Endothelial cell of umbilical vein (primary cell): ENCODE data around the gene MEN1.

Experiments used
- GATA2 ChIP-seq: IDR thresholded peaks from 2 replicates; pipeline ENCODE4 v1.7.0; 2011; ENCODE audit warnings: low read depth, mild to moderate bottlenecking, moderate library complexity, mixed read lengths, low read length; ENCODE audit not compliant: insufficient read length, insufficient read depth
- JUN ChIP-seq: IDR thresholded peaks from 2 replicates; pipeline ENCODE4 v1.6.1; 2011; ENCODE audit warnings: borderline replicate concordance, low read depth; ENCODE audit not compliant: insufficient read length, insufficient read depth
- MYC ChIP-seq: IDR thresholded peaks from one replicate; pipeline ENCODE4 v1.6.1; 2011; ENCODE audit warnings: mild to moderate bottlenecking, low read depth, low read length
- TF ChIP-seq, protein P1 (sequence below), 2 donors: IDR thresholded peaks; 1 replicate in 1 of 2; 2 replicates in 1 of 2; pipeline ENCODE4 v1.5.1; 2011; ENCODE audit warnings: low read length in 2 of 2, mild to moderate bottlenecking in 2 of 2, moderate library complexity in 2 of 2, control low read depth in 1 of 2, inconsistent platforms in 1 of 2, low read depth in 1 of 2; ENCODE audit not compliant: insufficient read depth in 1 of 2; ENCODE audit errors: extremely low read depth in 1 of 2
- TF ChIP-seq, protein P2 (sequence below): IDR thresholded peaks from 2 replicates; pipeline ENCODE4 v1.6.1; 2011; ENCODE audit not compliant: insufficient read depth, insufficient read length

DNA sequence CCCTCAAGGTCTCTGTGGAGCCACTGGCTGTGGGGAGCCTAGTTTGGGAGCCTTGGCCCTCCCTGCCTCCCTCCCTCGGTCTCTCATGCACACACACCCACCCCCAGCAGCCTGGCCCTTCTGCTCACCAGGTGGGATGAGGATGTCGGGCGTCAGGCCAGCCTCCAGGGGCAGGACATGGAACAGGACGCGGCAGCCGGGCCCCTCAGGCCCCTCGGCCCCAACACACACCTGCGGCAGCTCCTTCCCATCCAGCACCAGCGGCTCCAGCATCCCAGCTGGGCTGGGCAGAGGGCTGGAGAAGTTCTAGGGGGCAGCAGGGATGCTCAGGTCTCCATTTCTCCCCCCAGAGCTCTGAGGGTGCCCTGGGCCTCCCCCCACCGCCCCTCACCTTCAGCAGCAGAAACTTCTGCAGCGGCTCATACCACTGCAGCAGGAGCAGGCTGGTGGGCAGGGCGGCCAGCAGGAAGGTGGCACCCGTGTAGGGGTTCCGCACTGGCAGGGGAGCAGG, 18.5 kb downstream of the MEN1 start:
- TF ChIP-seq GATA2 = no peak
- TF ChIP-seq, protein P1, sequence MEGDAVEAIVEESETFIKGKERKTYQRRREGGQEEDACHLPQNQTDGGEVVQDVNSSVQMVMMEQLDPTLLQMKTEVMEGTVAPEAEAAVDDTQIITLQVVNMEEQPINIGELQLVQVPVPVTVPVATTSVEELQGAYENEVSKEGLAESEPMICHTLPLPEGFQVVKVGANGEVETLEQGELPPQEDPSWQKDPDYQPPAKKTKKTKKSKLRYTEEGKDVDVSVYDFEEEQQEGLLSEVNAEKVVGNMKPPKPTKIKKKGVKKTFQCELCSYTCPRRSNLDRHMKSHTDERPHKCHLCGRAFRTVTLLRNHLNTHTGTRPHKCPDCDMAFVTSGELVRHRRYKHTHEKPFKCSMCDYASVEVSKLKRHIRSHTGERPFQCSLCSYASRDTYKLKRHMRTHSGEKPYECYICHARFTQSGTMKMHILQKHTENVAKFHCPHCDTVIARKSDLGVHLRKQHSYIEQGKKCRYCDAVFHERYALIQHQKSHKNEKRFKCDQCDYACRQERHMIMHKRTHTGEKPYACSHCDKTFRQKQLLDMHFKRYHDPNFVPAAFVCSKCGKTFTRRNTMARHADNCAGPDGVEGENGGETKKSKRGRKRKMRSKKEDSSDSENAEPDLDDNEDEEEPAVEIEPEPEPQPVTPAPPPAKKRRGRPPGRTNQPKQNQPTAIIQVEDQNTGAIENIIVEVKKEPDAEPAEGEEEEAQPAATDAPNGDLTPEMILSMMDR (IDR thresholded peaks at IDR 0.05; ENCODE audit: extremely low read depth in 1 of 2, insufficient read depth in 1 of 2, low read depth in 1 of 2, low read length in 2 of 2) = no peak
- TF ChIP-seq JUN = no peak
- TF ChIP-seq, protein P2, sequence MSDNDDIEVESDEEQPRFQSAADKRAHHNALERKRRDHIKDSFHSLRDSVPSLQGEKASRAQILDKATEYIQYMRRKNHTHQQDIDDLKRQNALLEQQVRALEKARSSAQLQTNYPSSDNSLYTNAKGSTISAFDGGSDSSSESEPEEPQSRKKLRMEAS = no peak
- no peak for TF ChIP-seq MYC
